Activated CD8-positive, alpha-beta T cell treated with anti-CD3 and anti-CD28 coated beads for 36 hours (primary cell): ENCODE data around the gene TMCC1. TPM values are rescaled to one million over a fixed set of nuclear protein-coding genes. Genes with fewer than 3 reads are reported as not detected.

Experiments used
- ATAC-seq: fragments of 200-7000 bp; cut with Tn5 transposase; one replicate; pipeline ENCODE4 v1.10.0; 2021; ENCODE audit warnings: mild to moderate bottlenecking, moderate library complexity
- CTCF ChIA-PET: fragments of 350-600 bp; sonication (Branson Sonifier 250); formaldehyde crosslinking; loops from one replicate; lab custom pipeline; 2021; ENCODE audit warnings: antibody characterized with exemption; lab: Charles Lee
- POLR2A ChIA-PET: fragments of 350-600 bp; sonication (Branson Sonifier 250); formaldehyde crosslinking; loops from one replicate; lab custom pipeline; 2021; ENCODE audit warnings: antibody characterized with exemption; lab: Charles Lee
- DNase-seq: peaks from one replicate; pipeline ENCODE4 v3.0.0-alpha.2; 2020
- H3K27ac Mint-ChIP-seq: one replicate; pipeline ENCODE4 v1.8.0; 2021; ENCODE audit warnings: mild to moderate bottlenecking, mixed read lengths
- H3K27me3 Mint-ChIP-seq: one replicate; pipeline ENCODE4 v1.8.0; 2021; ENCODE audit warnings: mixed read lengths
- H3K36me3 Mint-ChIP-seq: one replicate; pipeline ENCODE4 v1.8.0; 2021; ENCODE audit warnings: low read depth, mixed read lengths
- H3K4me1 Mint-ChIP-seq: one replicate; pipeline ENCODE4 v1.8.0; 2021; ENCODE audit warnings: low read depth, mixed read lengths
- H3K4me3 Mint-ChIP-seq: one replicate; pipeline ENCODE4 v1.8.0; 2021; ENCODE audit warnings: mild to moderate bottlenecking, moderate library complexity, mixed read lengths
- H3K9me3 Mint-ChIP-seq: one replicate; pipeline ENCODE4 v1.8.0; 2021; ENCODE audit warnings: mixed read lengths
- intact Hi-C: fragments of 100-400 bp; cut with micrococcal nuclease; formaldehyde crosslinking; loops from one replicate; pipeline ENCODE4 v1.10.0; 2022
- total RNA-seq, 2 experiments: library from RNA; stranded (reverse); gene quantifications; one replicate each; pipeline ENCODE4 v1.2.3, GENCODE V29; 2021
- TF ChIP-seq, protein P1 (sequence below): fragments of 200-600 bp; IDR thresholded peaks from one replicate; pipeline ENCODE4 v1.8.0; 2022; ENCODE audit warnings: antibody characterized with exemption, mild to moderate bottlenecking

The TMCC1 gene
- total RNA-seq, 2 experiments from 2014 or later, result 14.1 to 18.0 TPM

DNA sequence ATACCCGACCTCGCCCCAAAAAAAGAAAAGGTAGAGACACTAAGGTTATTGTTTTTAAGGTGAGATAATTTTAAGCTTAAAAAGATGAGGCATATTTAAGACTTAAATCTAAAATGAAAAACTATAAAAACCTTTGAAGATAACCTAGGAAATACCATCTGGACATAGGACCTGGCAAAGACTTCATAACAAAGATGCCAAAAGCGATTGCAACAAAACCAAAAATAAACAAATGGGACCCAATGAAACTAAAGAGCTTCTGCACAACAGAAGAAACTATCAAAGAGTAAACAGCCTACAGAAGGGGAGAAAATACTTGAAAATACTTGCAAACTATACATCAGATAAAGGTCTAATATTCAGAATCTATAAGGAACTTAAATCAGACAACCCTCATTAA is 80.9 kb downstream of the TMCC1 start:
- Mint-ChIP-seq H3K27ac (no peak overlapping the region), H3K36me3 (peaks cover 8% of the 10 kb centered on the region), H3K27me3 (no peaks in the 10 kb centered on the region), H3K4me1 (peaks cover 16% of the 10 kb centered on the region), H3K9me3 (peaks cover 5% of the 10 kb centered on the region), H3K4me3 (no peak overlapping the region)
- POLR2A ChIA-PET, result no interaction called here
- intact Hi-C loops, result no loop called here
- TF ChIP-seq, protein P1, sequence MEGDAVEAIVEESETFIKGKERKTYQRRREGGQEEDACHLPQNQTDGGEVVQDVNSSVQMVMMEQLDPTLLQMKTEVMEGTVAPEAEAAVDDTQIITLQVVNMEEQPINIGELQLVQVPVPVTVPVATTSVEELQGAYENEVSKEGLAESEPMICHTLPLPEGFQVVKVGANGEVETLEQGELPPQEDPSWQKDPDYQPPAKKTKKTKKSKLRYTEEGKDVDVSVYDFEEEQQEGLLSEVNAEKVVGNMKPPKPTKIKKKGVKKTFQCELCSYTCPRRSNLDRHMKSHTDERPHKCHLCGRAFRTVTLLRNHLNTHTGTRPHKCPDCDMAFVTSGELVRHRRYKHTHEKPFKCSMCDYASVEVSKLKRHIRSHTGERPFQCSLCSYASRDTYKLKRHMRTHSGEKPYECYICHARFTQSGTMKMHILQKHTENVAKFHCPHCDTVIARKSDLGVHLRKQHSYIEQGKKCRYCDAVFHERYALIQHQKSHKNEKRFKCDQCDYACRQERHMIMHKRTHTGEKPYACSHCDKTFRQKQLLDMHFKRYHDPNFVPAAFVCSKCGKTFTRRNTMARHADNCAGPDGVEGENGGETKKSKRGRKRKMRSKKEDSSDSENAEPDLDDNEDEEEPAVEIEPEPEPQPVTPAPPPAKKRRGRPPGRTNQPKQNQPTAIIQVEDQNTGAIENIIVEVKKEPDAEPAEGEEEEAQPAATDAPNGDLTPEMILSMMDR, result no peak
- ATAC-seq (no peak), DNase-seq (no peak)
- CTCF ChIA-PET, result interaction anchor here (0.7 to 1.5 kb wide), 2 partner anchors 17 to 185 kb away, joined by 3 to 5 read pairs; no protein-coding TSS in a partner anchor

DNA sequence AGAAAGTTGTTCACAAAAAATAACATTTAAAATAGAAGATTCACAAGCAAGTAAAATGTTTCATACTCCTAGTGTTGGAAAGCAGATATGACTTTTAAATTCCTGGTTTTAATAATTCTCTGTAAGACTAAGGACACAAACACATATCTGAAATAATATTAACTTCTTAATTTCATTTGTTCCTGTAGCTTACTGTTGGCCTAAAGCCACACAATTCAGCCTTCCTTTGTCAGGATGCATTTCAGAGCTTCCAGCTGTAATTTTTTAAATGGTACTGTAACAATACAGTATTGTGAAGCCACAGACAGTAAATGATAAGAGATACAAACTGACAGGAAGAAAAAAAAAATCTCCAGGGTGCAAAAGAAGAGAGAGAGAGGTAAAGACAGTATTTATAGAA is 84.2 kb downstream of the TMCC1 start:
- no peak overlapping the region for H3K27ac Mint-ChIP-seq
- H3K4me3 Mint-ChIP-seq, result no peak overlapping the region
- ATAC-seq, result no peak
- H3K27me3 Mint-ChIP-seq, result no peaks in the 10 kb centered on the region
- TF ChIP-seq, protein P1, result no peak
- POLR2A ChIA-PET, result interaction anchor here (0.7 kb wide), 1 partner anchor 154 kb away, joined by 3 read pairs; no protein-coding TSS in a partner anchor
- H3K9me3 Mint-ChIP-seq, result no peaks in the 10 kb centered on the region
- no peaks in the 10 kb centered on the region for H3K36me3 Mint-ChIP-seq
- DNase-seq, result no peak
- intact Hi-C loops, result no loop called here
- H3K4me1 Mint-ChIP-seq, result peaks cover 13% of the 10 kb centered on the region
- CTCF ChIA-PET, result interaction anchor here (0.6 to 2.5 kb wide), 4 partner anchors 13 to 395 kb away, joined by 3 to 12 read pairs (median 6); no protein-coding TSS in a partner anchor

DNA sequence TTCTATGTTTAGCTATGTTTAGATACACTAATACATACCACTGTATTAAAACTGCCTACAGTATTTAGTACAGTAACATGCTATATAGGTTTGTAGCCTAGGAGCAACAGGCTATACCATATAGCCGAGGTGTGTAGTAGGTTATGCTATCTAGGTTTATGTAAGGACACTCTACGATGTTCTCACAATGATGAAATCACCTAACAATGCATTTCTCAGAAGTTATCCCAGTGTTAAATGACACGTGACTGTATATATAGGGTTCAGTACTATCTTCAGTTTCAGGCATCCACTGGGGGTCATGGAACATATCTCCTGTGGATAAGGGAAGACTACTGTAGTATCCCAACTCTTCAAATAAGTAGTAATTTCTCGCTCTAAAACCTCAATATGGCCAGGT is 97.4 kb downstream of the TMCC1 start:
- Mint-ChIP-seq H3K4me1 (peaks cover 20% of the 10 kb centered on the region), H3K27ac (no peak overlapping the region), H3K36me3 (no peaks in the 10 kb centered on the region), H3K27me3 (no peaks in the 10 kb centered on the region), H3K4me3 (no peak overlapping the region), H3K9me3 (no peaks in the 10 kb centered on the region)
- intact Hi-C loops, result no loop called here
- POLR2A ChIA-PET, result no interaction called here
- CTCF ChIA-PET, result no interaction called here
- ATAC-seq (no peak), DNase-seq (no peak)
- TF ChIP-seq, protein P1, result no peak

DNA sequence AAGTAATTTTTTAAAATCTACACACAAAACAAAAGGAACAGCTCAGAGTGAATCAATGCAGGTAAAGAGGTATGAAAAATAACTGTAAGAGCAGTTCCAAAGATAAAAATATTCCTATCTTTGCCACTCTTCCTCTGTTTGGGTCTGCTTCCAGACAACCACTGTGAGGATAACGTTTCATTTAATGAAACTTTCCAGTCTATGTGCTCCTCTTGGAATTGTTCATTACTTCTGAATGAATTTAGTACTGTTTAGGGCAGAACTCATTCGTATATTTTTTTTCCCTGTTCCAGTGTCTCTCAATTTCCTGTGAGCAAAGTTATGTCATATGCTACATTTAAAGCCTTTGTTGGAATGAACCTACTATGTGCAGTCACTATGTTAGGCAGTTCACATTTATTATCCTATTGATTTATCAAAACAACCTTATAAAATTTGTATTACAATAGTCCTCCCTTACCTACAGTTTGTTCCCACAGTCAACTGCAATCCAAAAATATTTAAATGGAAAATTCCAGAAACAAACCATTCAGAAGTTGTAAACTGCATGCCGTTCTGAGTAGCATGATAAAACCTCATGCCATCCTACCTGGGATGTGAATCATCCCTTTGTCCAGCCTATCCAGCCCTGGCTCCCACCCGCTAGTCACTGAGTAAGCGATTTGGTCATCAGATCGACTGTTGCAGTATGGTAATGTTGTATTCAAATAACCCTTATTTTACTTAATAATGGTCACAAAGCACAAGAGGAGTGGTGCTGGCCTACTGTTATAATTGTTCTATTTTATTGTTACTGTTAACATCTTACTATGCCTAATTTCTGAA is 98.1 kb downstream of the TMCC1 start:
- TF ChIP-seq, protein P1, result no peak
- H3K36me3 Mint-ChIP-seq, result no peaks in the 10 kb centered on the region
- POLR2A ChIA-PET, result interaction anchor here (1.1 kb wide), 1 partner anchor 28 kb away, joined by 3 read pairs; no protein-coding TSS in a partner anchor
- no peaks in the 10 kb centered on the region for H3K9me3 Mint-ChIP-seq
- H3K4me1 Mint-ChIP-seq, result peaks cover 20% of the 10 kb centered on the region
- intact Hi-C loops, result no loop called here
- H3K4me3 Mint-ChIP-seq, result no peak overlapping the region
- DNase-seq, result no peak
- no peak overlapping the region for H3K27ac Mint-ChIP-seq
- CTCF ChIA-PET, result no interaction called here
- ATAC-seq, result no peak
- H3K27me3 Mint-ChIP-seq, result no peaks in the 10 kb centered on the region
